ENCODE data around the gene SLC1A5. TPM values are rescaled to one million over a fixed set of nuclear protein-coding genes. Genes with fewer than 3 reads are reported as not detected.

SLC1A5 gene
- polyA plus RNA-seq, 2 of the 4 experiments (the other 2 are of a cell fraction): 184 to 302 TPM

DNA sequence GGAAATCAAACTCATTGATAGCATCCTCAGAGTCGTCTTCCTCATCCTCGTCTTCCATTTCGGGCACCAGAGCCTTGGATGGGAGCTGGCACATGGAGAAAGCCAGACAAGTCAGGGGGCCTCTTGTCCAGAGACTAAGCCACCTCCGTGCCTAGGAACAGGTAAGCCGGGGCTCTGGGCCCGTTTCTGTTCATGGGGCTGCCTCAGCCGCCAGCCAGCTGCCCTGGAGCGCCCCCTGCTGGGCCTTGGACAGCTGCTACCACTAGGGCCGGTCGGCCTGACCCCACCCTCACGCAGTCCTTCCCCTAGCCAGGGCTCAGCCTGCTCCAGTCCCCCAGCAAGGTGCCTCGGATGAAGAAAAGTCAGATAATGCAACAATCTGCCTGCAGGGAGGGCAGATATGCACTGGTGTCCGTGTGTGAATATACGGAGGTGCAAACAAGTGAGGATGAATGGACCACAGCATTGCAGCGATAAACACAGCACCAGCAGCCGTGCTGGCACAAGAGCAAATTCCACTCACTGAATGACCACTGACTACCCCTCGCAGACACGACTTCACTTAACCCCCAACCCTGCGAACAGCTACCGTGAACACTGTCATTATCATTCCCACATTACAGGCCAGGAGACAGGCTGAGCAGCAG lies 59.6 kb downstream of the SLC1A5 start:
- FAIRE-seq: no peak
- DNase-seq (ENCODE audit: low read depth in 1 of 2, low spot score in 1 of 2): peak; percentile 72 to 92
- WGBS (ENCODE audit: missing lambda C conversion rate): 51% methylated on average over 17 of the region's 20 CpGs
- ChIA-PET POLR2A (interaction anchor here (1.3 to 1.4 kb wide), 2 partner anchors 12 to 67 kb away, joined by 3 read pairs; partner anchors contain the start of genes DACT3 and PRKD2), CTCF (interaction anchor here (0.5 to 12.9 kb wide), 44 partner anchors 9 to 371 kb away, joined by 3 to 205 read pairs (median 4); partner anchors contain the start of genes CALM3, DACT3, FKRP and GNG8)
- Histone ChIP-seq H3K4me2 (no peak overlapping the region), H3K4me3 (no peak overlapping the region), H3K9me3 (no peaks in the 10 kb centered on the region), H3K4me1 (peaks cover 38% of the 10 kb centered on the region), H3K27ac (peak overlapping the region in 1 of 2 experiments; percentile 22; a peak in 1 of 6 replicates)
- TF ChIP-seq SMC3 (IDR thresholded peaks at IDR 0.05) (peak; percentile 60), KDM1A (IDR thresholded peaks at IDR 0.05; ENCODE audit: low read depth) (no peak), CEBPB (IDR thresholded peaks at IDR 0.05) (no peak), POLR2AphosphoS2 (conservative IDR thresholded peaks at IDR 0.05; ENCODE audit: low read length) (no peak), RAD21 (conservative IDR thresholded peaks at IDR 0.05 in 1 of 2, IDR thresholded peaks at IDR 0.05 in 1 of 2) (peak; percentile 73 to 76), PHF8 (IDR thresholded peaks at IDR 0.05; ENCODE audit: borderline replicate concordance, low read depth) (no peak)
- TF ChIP-seq, protein P1, sequence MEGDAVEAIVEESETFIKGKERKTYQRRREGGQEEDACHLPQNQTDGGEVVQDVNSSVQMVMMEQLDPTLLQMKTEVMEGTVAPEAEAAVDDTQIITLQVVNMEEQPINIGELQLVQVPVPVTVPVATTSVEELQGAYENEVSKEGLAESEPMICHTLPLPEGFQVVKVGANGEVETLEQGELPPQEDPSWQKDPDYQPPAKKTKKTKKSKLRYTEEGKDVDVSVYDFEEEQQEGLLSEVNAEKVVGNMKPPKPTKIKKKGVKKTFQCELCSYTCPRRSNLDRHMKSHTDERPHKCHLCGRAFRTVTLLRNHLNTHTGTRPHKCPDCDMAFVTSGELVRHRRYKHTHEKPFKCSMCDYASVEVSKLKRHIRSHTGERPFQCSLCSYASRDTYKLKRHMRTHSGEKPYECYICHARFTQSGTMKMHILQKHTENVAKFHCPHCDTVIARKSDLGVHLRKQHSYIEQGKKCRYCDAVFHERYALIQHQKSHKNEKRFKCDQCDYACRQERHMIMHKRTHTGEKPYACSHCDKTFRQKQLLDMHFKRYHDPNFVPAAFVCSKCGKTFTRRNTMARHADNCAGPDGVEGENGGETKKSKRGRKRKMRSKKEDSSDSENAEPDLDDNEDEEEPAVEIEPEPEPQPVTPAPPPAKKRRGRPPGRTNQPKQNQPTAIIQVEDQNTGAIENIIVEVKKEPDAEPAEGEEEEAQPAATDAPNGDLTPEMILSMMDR (IDR thresholded peaks at IDR 0.05): peak; percentile 97
- TF ChIP-seq, protein P2, sequence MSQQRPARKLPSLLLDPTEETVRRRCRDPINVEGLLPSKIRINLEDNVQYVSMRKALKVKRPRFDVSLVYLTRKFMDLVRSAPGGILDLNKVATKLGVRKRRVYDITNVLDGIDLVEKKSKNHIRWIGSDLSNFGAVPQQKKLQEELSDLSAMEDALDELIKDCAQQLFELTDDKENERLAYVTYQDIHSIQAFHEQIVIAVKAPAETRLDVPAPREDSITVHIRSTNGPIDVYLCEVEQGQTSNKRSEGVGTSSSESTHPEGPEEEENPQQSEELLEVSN (IDR thresholded peaks at IDR 0.05; ENCODE audit: borderline replicate concordance, low read depth): no peak
- ATAC-seq: peak; percentile 61 to 89

DNA sequence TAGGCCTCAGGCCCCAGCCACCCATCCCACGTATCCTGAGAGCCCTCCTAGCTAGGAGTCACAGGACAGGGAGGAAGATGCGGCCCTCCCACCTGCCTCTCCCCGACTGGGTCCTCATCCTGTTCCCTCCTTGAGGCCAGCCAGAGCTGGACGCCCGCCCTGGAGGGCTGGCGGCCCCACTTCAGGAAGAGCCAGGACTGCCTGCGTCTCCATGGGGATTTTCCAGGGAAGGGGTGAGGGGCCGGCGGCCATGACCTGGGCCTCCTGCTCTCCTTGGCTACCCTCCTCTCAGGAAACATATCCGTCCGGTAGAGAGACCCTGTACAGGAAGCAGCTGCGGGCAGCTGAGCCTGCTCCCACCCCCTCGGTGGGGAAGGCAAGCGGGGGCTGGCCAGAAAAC lies 60.2 kb downstream of the SLC1A5 start:
- DNase-seq (ENCODE audit: low read depth in 1 of 2, low spot score in 1 of 2) (no peak), ATAC-seq (no peak), FAIRE-seq (no peak)
- WGBS (ENCODE audit: missing lambda C conversion rate): 94% methylated on average over 14 of the region's 14 CpGs
- ChIA-PET POLR2A (interaction anchor here (1.3 to 1.4 kb wide), 2 partner anchors 12 to 67 kb away, joined by 3 read pairs; partner anchors contain the start of genes DACT3 and PRKD2), CTCF (interaction anchor here (0.5 to 12.9 kb wide), 37 partner anchors 8 to 332 kb away, joined by 3 to 205 read pairs (median 5); partner anchors contain the start of genes CALM3, DACT3, FKRP and GNG8)
- TF ChIP-seq, protein P3, sequence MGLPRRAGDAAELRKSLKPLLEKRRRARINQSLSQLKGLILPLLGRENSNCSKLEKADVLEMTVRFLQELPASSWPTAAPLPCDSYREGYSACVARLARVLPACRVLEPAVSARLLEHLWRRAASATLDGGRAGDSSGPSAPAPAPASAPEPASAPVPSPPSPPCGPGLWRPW (IDR thresholded peaks at IDR 0.05): no peak
- TF ChIP-seq NR3C1 (IDR thresholded peaks at IDR 0.05) (no peak), KDM5A (IDR thresholded peaks at IDR 0.05) (no peak), RARB (CRISPR knock-in tag; IDR thresholded peaks at IDR 0.05) (no peak), EHF (CRISPR knock-in tag; IDR thresholded peaks at IDR 0.05) (no peak), SREBF2 (IDR thresholded peaks at IDR 0.05) (no peak), KDM1A (IDR thresholded peaks at IDR 0.05; ENCODE audit: low read depth) (no peak), HOXB5 (CRISPR knock-in tag; IDR thresholded peaks at IDR 0.05) (no peak), EHMT2 (IDR thresholded peaks at IDR 0.05; ENCODE audit: low read depth) (no peak), POLR2A (IDR thresholded peaks at IDR 0.05; ENCODE audit: low read length) (no peak), CHD2 (IDR thresholded peaks at IDR 0.05; ENCODE audit: low read length, partially characterized antibody) (no peak), CHD4 (IDR thresholded peaks at IDR 0.05; ENCODE audit: borderline replicate concordance) (no peak)
- TF ChIP-seq, protein P4, sequence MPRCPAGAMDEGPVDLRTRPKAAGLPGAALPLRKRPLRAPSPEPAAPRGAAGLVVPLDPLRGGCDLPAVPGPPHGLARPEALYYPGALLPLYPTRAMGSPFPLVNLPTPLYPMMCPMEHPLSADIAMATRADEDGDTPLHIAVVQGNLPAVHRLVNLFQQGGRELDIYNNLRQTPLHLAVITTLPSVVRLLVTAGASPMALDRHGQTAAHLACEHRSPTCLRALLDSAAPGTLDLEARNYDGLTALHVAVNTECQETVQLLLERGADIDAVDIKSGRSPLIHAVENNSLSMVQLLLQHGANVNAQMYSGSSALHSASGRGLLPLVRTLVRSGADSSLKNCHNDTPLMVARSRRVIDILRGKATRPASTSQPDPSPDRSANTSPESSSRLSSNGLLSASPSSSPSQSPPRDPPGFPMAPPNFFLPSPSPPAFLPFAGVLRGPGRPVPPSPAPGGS (IDR thresholded peaks at IDR 0.05): no peak
- Histone ChIP-seq H3K4me2 (no peak overlapping the region), H3K4me1 (peaks cover 32% of the 10 kb centered on the region), H3K4me3 (no peak overlapping the region), H3K27ac (peak overlapping the region in 1 of 2 experiments; percentile 22; a peak in 1 of 6 replicates), H3K9me3 (no peaks in the 10 kb centered on the region)

All from A549 (cell line).